IMR-90 (cell line): ENCODE data around the gene CAND2. TPM values are rescaled to one million over a fixed set of nuclear protein-coding genes. Genes with fewer than 3 reads are reported as not detected.

ENCODE experiments used
- ATAC-seq: fragments of 200-7000 bp; cut with Tn5 transposase; 2 replicates; pipeline ENCODE4 v1.9.1; 2020; ENCODE audit warnings: low read depth, mild to moderate bottlenecking, moderate library complexity
- BruUV-seq: library from RNA; stranded (reverse); fragments of 400-500 nt; replicated peaks from 2 replicates; lab custom pipeline; 2021; lab: Mats Ljungman, UMichigan
- CTCF ChIA-PET: fragments of 300-600 bp; formaldehyde crosslinking; extraction: SDS; loops from one replicate; lab custom pipeline; 2021; ENCODE audit warnings: antibody characterized with exemption; lab: Yijun Ruan, JAX
- POLR2A ChIA-PET: fragments of 300-600 bp; sonication (Branson Sonifier 250); formaldehyde crosslinking; loops from one replicate; lab custom pipeline; 2022; ENCODE audit warnings: antibody characterized with exemption; ENCODE audit not compliant: unreplicated experiment; lab: Charles Lee
- DNase-seq: peaks from one replicate; pipeline ENCODE4 v3.0.0; 2013
- H2AFZ ChIP-seq: replicated peaks from 2 replicates; pipeline ENCODE3; 2013; ENCODE audit warnings: low read length, mild to moderate bottlenecking; ENCODE audit not compliant: poor library complexity
- H2AK5ac ChIP-seq: 2 replicates; pipeline ENCODE4 v1.6.1; 2013; ENCODE audit warnings: low read depth, low read length, inconsistent platforms
- H2AK9ac ChIP-seq: replicated peaks from 2 replicates; pipeline ENCODE3; 2013; ENCODE audit warnings: mild to moderate bottlenecking, low read depth, low read length, moderate library complexity; ENCODE audit not compliant: poor library complexity
- H2BK120ac ChIP-seq: 2 replicates; pipeline ENCODE4 v1.6.1; 2013; ENCODE audit warnings: low read depth, low read length, inconsistent platforms
- H2BK15ac ChIP-seq: 3 replicates; pipeline ENCODE4 v1.6.1; 2013; ENCODE audit warnings: low read depth, low read length, inconsistent platforms
- H2BK20ac ChIP-seq: 2 replicates; pipeline ENCODE4 v1.6.1; 2013; ENCODE audit warnings: low read depth, mild to moderate bottlenecking, inconsistent platforms, low read length, moderate library complexity
- H2BK5ac ChIP-seq: 2 replicates; pipeline ENCODE4 v1.6.1; 2013; ENCODE audit warnings: mild to moderate bottlenecking, low read depth, low read length, inconsistent platforms; ENCODE audit not compliant: poor library complexity, severe bottlenecking
- H3K14ac ChIP-seq: replicated peaks from 2 replicates; pipeline ENCODE4 v1.6.1; 2013; ENCODE audit warnings: low read depth, low read length, inconsistent platforms
- H3K18ac ChIP-seq: 2 replicates; pipeline ENCODE4 v1.6.1; 2013; ENCODE audit warnings: low read depth, low read length, control low read depth
- H3K23ac ChIP-seq: 2 replicates; pipeline ENCODE4 v1.6.1; 2013; ENCODE audit warnings: low read depth, low read length, inconsistent platforms
- H3K27ac ChIP-seq: 2 replicates; pipeline ENCODE4 v1.5.1; 2013; ENCODE audit warnings: mild to moderate bottlenecking, control low read depth, low read length; ENCODE audit not compliant: insufficient read depth
- H3K27me3 ChIP-seq: 2 replicates; pipeline ENCODE4 v1.6.1; 2013; ENCODE audit warnings: low read length; ENCODE audit not compliant: control insufficient read depth, insufficient read depth
- H3K36me3 ChIP-seq: 2 replicates; pipeline ENCODE4 v1.6.1; 2013; ENCODE audit warnings: low read length, mixed read lengths; ENCODE audit not compliant: control insufficient read depth, insufficient read depth
- H3K4ac ChIP-seq: 2 replicates; pipeline ENCODE4 v1.6.1; 2013; ENCODE audit warnings: low read depth, low read length, inconsistent platforms
- H3K4me1 ChIP-seq: 2 replicates; pipeline ENCODE4 v1.6.1; 2013; ENCODE audit warnings: low read length, mixed read lengths; ENCODE audit not compliant: control insufficient read depth, insufficient read depth
- H3K4me2 ChIP-seq: 2 replicates; pipeline ENCODE4 v1.6.1; 2013; ENCODE audit warnings: low read depth, mild to moderate bottlenecking, control low read depth, low read length, moderate library complexity
- H3K4me3 ChIP-seq: 2 replicates; pipeline ENCODE4 v1.5.1; 2013; ENCODE audit warnings: low read depth, mild to moderate bottlenecking, control low read depth, low read length, moderate library complexity; ENCODE audit not compliant: insufficient read depth
- H3K56ac ChIP-seq: 2 replicates; pipeline ENCODE4 v1.6.1; 2013; ENCODE audit warnings: low read length, inconsistent platforms; ENCODE audit not compliant: insufficient read depth; ENCODE audit errors: extremely low read depth
- H3K79me1 ChIP-seq, 2 experiments: 2 replicates each; pipeline ENCODE4 v1.6.1; 2013; ENCODE audit warnings: low read length in 2 of 2, inconsistent platforms in 1 of 2, low read depth in 1 of 2
- H3K9ac ChIP-seq: 2 replicates; pipeline ENCODE4 v1.6.1; 2013; ENCODE audit warnings: low read depth, low read length, control low read depth
- H3K9me1 ChIP-seq: 2 replicates; pipeline ENCODE4 v1.6.1; 2013; ENCODE audit warnings: low read length, inconsistent platforms; ENCODE audit not compliant: insufficient read depth
- H3K9me3 ChIP-seq: 2 replicates; pipeline ENCODE4 v1.6.1; 2013; ENCODE audit warnings: low read length; ENCODE audit not compliant: control insufficient read depth, insufficient read depth
- H4K20me1 ChIP-seq: 2 replicates; pipeline ENCODE4 v1.6.1; 2013; ENCODE audit warnings: low read length, inconsistent platforms; ENCODE audit not compliant: insufficient read depth
- H4K5ac ChIP-seq: 2 replicates; pipeline ENCODE4 v1.6.1; 2013; ENCODE audit warnings: mild to moderate bottlenecking, low read depth, low read length, control low read depth
- H4K8ac ChIP-seq, 2 experiments: 2 replicates each; pipeline ENCODE4 v1.6.1; 2013; ENCODE audit warnings: low read depth in 2 of 2, low read length in 2 of 2, control low read depth in 1 of 2, inconsistent platforms in 1 of 2
- H4K91ac ChIP-seq: 2 replicates; pipeline ENCODE4 v1.6.1; 2013; ENCODE audit warnings: low read depth, low read length, inconsistent platforms; ENCODE audit not compliant: insufficient read depth
- BHLHE40 ChIP-seq: fragments of 150-350 bp; IDR thresholded peaks from 2 replicates; pipeline ENCODE4 v1.6.1; 2016; ENCODE audit warnings: mild to moderate bottlenecking, low read depth, low read length
- FOS ChIP-seq: fragments of 150-350 bp; IDR thresholded peaks from 2 replicates; pipeline ENCODE4 v1.6.1; 2016; ENCODE audit warnings: low read depth, low read length
- MAFK ChIP-seq: IDR thresholded peaks from 2 replicates; pipeline ENCODE4 v1.6.1; 2012; ENCODE audit warnings: low read depth, low read length, improper control_type of control experiment
- MXI1 ChIP-seq: IDR thresholded peaks from 2 replicates; pipeline ENCODE4 v1.6.1; 2012; ENCODE audit warnings: low read depth, mild to moderate bottlenecking, low read length, moderate library complexity, borderline replicate concordance
- RFX5 ChIP-seq: IDR thresholded peaks from 2 replicates; pipeline ENCODE4 v1.8.0; 2012; ENCODE audit warnings: low read depth, mild to moderate bottlenecking, low read length, moderate library complexity
- SMC3 ChIP-seq: fragments of 150-350 bp; IDR thresholded peaks from 2 replicates; pipeline ENCODE4 v1.6.1; 2016; ENCODE audit warnings: low read depth, mild to moderate bottlenecking, antibody characterized with exemption, low read length, moderate library complexity
- WGBS, 2 experiments: methylation state at CpG; one replicate each; pipeline versions ENCODE4 v1.1.5 to v1.1.7; 2013; ENCODE audit warnings: missing lambda C conversion rate in 2 of 2; ENCODE audit not compliant: insufficient read length in 1 of 2; ENCODE audit errors: extremely low coverage in 2 of 2; 5-methylcytosine and 5-hydroxymethylcytosine counted together
- dilution Hi-C: fragments of 300-500 bp; cut with HindIII; formaldehyde crosslinking; loops from one replicate; pipeline ENCODE4 v1.14.3; 2018; ENCODE audit warnings: low sequenced_read_pairs; ENCODE audit not compliant: unreplicated experiment
- in situ Hi-C: fragments of 300-500 bp; cut with MboI; formaldehyde crosslinking; loops from 3 replicates; pipeline ENCODE4 v1.14.3; 2019; ENCODE audit warnings: low sequenced_read_pairs, inconsistent platforms, mixed read lengths
- intact Hi-C: fragments of 100-400 bp; cut with micrococcal nuclease; formaldehyde crosslinking; loops from 2 replicates; pipeline ENCODE4 v1.10.0; 2022
- polyA plus RNA-seq, 3 experiments: library from polyadenylated mRNA; depleted of rRNA; stranded (reverse); fragments of >200 nt; gene quantifications; 2 replicates each; pipeline ENCODE4 v1.2.3, GENCODE V29; 2012; ENCODE audit warnings: low replicate concordance in 1 of 3
- total RNA-seq: library from RNA; depleted of rRNA; stranded (reverse); fragments of >200 nt; gene quantifications from 2 replicates; pipeline ENCODE4 v1.2.3, GENCODE V29; 2012

Gene CAND2
- total and polyA plus RNA-seq, 2 of the 4 experiments (the other 2 are of a cell fraction): 2.9 to 4.9 TPM

DNA sequence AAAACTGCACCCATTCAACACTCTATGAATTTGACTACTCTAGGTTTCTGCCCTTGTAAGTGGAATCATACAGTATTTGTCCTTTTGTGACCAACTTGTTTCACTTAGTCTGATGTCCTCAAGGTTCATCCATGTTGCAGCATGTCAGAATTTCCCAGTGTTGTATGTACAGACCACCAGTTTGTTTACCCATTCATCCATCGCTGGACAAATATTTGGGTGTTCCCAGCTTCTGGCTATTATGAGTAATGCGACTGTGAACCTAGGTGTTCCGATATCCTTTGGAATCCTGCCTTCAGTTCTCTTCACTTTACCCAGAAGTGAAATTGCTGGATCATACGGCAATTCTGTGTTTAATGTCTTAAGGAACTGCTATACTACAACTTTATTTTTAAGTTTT is 32.3 kb downstream of the CAND2 start:
- CTCF ChIA-PET: no interaction called here
- 100% methylated on average over 1 of the region's 4 CpGs; no CpG with 5 or more reads in 1 of the 2 experiments for WGBS, 2 experiments

More for the DNA sequence above, 32.3 kb downstream of the CAND2 start:
- H4K91ac ChIP-seq: no peak overlapping the region
- POLR2A ChIA-PET: no interaction called here
- no peaks in the 10 kb centered on the region for H3K27me3 ChIP-seq
- no peak overlapping the region for H2AFZ ChIP-seq
- no peak overlapping the region for H2AK9ac ChIP-seq
- H3K9ac ChIP-seq: no peak overlapping the region
- H2AK5ac ChIP-seq: no peak overlapping the region
- no peak overlapping the region for H3K23ac ChIP-seq
- dilution Hi-C loops (no loop called here), intact Hi-C loops (no loop called here), in situ Hi-C loops (no loop called here)
- BruUV-seq: no TSS peak
- ATAC-seq (no peak), DNase-seq (no peak)
- no peaks in the 10 kb centered on the region for H3K9me3 ChIP-seq
- no peaks in the 10 kb centered on the region; a peak in 1 of 4 replicates for H3K79me1 ChIP-seq
- H2BK20ac ChIP-seq: no peak overlapping the region
- no peak overlapping the region for H3K27ac ChIP-seq
- H3K36me3 ChIP-seq: peaks cover 36% of the 10 kb centered on the region
- no peak overlapping the region for H3K56ac ChIP-seq
- no peaks in the 10 kb centered on the region for H3K4me1 ChIP-seq
- H2BK5ac ChIP-seq: no peak overlapping the region
- peaks cover 10% of the 10 kb centered on the region for H4K20me1 ChIP-seq
- H3K4ac ChIP-seq: no peak overlapping the region
- no peak overlapping the region for H4K8ac ChIP-seq
- no peak overlapping the region for H3K4me2 ChIP-seq
- no peak overlapping the region for H3K4me3 ChIP-seq
- H2BK15ac ChIP-seq: no peak overlapping the region
- no peak overlapping the region for H3K14ac ChIP-seq
- no peak overlapping the region for H3K18ac ChIP-seq
- no peak for TF ChIP-seq BHLHE40
- no peak for TF ChIP-seq MXI1
- TF ChIP-seq RFX5: no peak
- TF ChIP-seq FOS: no peak
- TF ChIP-seq SMC3: no peak
- TF ChIP-seq MAFK: no peak
- H2BK120ac ChIP-seq: no peak overlapping the region
- no peak overlapping the region for H4K5ac ChIP-seq
- peaks cover 3% of the 10 kb centered on the region; the same call in 1 of the 2 replicates for H3K9me1 ChIP-seq
